IMR-90 (cell line): ENCODE measurements around the gene RNU6-9. TPM values are rescaled to one million over a fixed set of nuclear protein-coding genes. Genes with fewer than 3 reads are reported as not detected.

Experiments used
- ATAC-seq: fragments of 200-7000 bp; cut with Tn5 transposase; 2 replicates; pipeline ENCODE4 v1.9.1; 2020; ENCODE audit warnings: low read depth, mild to moderate bottlenecking, moderate library complexity
- BruUV-seq: library from RNA; stranded (reverse); fragments of 400-500 nt; replicated peaks from 2 replicates; lab custom pipeline; 2021; lab: Mats Ljungman, UMichigan
- CTCF ChIA-PET: fragments of 300-600 bp; formaldehyde crosslinking; extraction: SDS; loops from one replicate; lab custom pipeline; 2021; ENCODE audit warnings: antibody characterized with exemption; lab: Yijun Ruan, JAX
- POLR2A ChIA-PET: fragments of 300-600 bp; sonication (Branson Sonifier 250); formaldehyde crosslinking; loops from one replicate; lab custom pipeline; 2022; ENCODE audit warnings: antibody characterized with exemption; ENCODE audit not compliant: unreplicated experiment; lab: Charles Lee
- DNase-seq: peaks from one replicate; pipeline ENCODE4 v3.0.0; 2013
- H2AFZ ChIP-seq: replicated peaks from 2 replicates; pipeline ENCODE3; 2013; ENCODE audit warnings: low read length, mild to moderate bottlenecking; ENCODE audit not compliant: poor library complexity
- H2AK5ac ChIP-seq: 2 replicates; pipeline ENCODE4 v1.6.1; 2013; ENCODE audit warnings: low read depth, low read length, inconsistent platforms
- H2AK9ac ChIP-seq: replicated peaks from 2 replicates; pipeline ENCODE3; 2013; ENCODE audit warnings: mild to moderate bottlenecking, low read depth, low read length, moderate library complexity; ENCODE audit not compliant: poor library complexity
- H2BK120ac ChIP-seq: 2 replicates; pipeline ENCODE4 v1.6.1; 2013; ENCODE audit warnings: low read depth, low read length, inconsistent platforms
- H2BK15ac ChIP-seq: 3 replicates; pipeline ENCODE4 v1.6.1; 2013; ENCODE audit warnings: low read depth, low read length, inconsistent platforms
- H2BK20ac ChIP-seq: 2 replicates; pipeline ENCODE4 v1.6.1; 2013; ENCODE audit warnings: low read depth, mild to moderate bottlenecking, inconsistent platforms, low read length, moderate library complexity
- H2BK5ac ChIP-seq: 2 replicates; pipeline ENCODE4 v1.6.1; 2013; ENCODE audit warnings: mild to moderate bottlenecking, low read depth, low read length, inconsistent platforms; ENCODE audit not compliant: poor library complexity, severe bottlenecking
- H3K14ac ChIP-seq: replicated peaks from 2 replicates; pipeline ENCODE4 v1.6.1; 2013; ENCODE audit warnings: low read depth, low read length, inconsistent platforms
- H3K18ac ChIP-seq: 2 replicates; pipeline ENCODE4 v1.6.1; 2013; ENCODE audit warnings: low read depth, low read length, control low read depth
- H3K23ac ChIP-seq: 2 replicates; pipeline ENCODE4 v1.6.1; 2013; ENCODE audit warnings: low read depth, low read length, inconsistent platforms
- H3K27ac ChIP-seq: 2 replicates; pipeline ENCODE4 v1.5.1; 2013; ENCODE audit warnings: mild to moderate bottlenecking, control low read depth, low read length; ENCODE audit not compliant: insufficient read depth
- H3K27me3 ChIP-seq: 2 replicates; pipeline ENCODE4 v1.6.1; 2013; ENCODE audit warnings: low read length; ENCODE audit not compliant: control insufficient read depth, insufficient read depth
- H3K36me3 ChIP-seq: 2 replicates; pipeline ENCODE4 v1.6.1; 2013; ENCODE audit warnings: low read length, mixed read lengths; ENCODE audit not compliant: control insufficient read depth, insufficient read depth
- H3K4ac ChIP-seq: 2 replicates; pipeline ENCODE4 v1.6.1; 2013; ENCODE audit warnings: low read depth, low read length, inconsistent platforms
- H3K4me1 ChIP-seq: 2 replicates; pipeline ENCODE4 v1.6.1; 2013; ENCODE audit warnings: low read length, mixed read lengths; ENCODE audit not compliant: control insufficient read depth, insufficient read depth
- H3K4me2 ChIP-seq: 2 replicates; pipeline ENCODE4 v1.6.1; 2013; ENCODE audit warnings: low read depth, mild to moderate bottlenecking, control low read depth, low read length, moderate library complexity
- H3K4me3 ChIP-seq: 2 replicates; pipeline ENCODE4 v1.5.1; 2013; ENCODE audit warnings: low read depth, mild to moderate bottlenecking, control low read depth, low read length, moderate library complexity; ENCODE audit not compliant: insufficient read depth
- H3K56ac ChIP-seq: 2 replicates; pipeline ENCODE4 v1.6.1; 2013; ENCODE audit warnings: low read length, inconsistent platforms; ENCODE audit not compliant: insufficient read depth; ENCODE audit errors: extremely low read depth
- H3K79me1 ChIP-seq, 2 experiments: 2 replicates each; pipeline ENCODE4 v1.6.1; 2013; ENCODE audit warnings: low read length in 2 of 2, inconsistent platforms in 1 of 2, low read depth in 1 of 2
- H3K9ac ChIP-seq: 2 replicates; pipeline ENCODE4 v1.6.1; 2013; ENCODE audit warnings: low read depth, low read length, control low read depth
- H3K9me1 ChIP-seq: 2 replicates; pipeline ENCODE4 v1.6.1; 2013; ENCODE audit warnings: low read length, inconsistent platforms; ENCODE audit not compliant: insufficient read depth
- H3K9me3 ChIP-seq: 2 replicates; pipeline ENCODE4 v1.6.1; 2013; ENCODE audit warnings: low read length; ENCODE audit not compliant: control insufficient read depth, insufficient read depth
- H4K20me1 ChIP-seq: 2 replicates; pipeline ENCODE4 v1.6.1; 2013; ENCODE audit warnings: low read length, inconsistent platforms; ENCODE audit not compliant: insufficient read depth
- H4K5ac ChIP-seq: 2 replicates; pipeline ENCODE4 v1.6.1; 2013; ENCODE audit warnings: mild to moderate bottlenecking, low read depth, low read length, control low read depth
- H4K8ac ChIP-seq, 2 experiments: 2 replicates each; pipeline ENCODE4 v1.6.1; 2013; ENCODE audit warnings: low read depth in 2 of 2, low read length in 2 of 2, control low read depth in 1 of 2, inconsistent platforms in 1 of 2
- H4K91ac ChIP-seq: 2 replicates; pipeline ENCODE4 v1.6.1; 2013; ENCODE audit warnings: low read depth, low read length, inconsistent platforms; ENCODE audit not compliant: insufficient read depth
- BHLHE40 ChIP-seq: fragments of 150-350 bp; IDR thresholded peaks from 2 replicates; pipeline ENCODE4 v1.6.1; 2016; ENCODE audit warnings: mild to moderate bottlenecking, low read depth, low read length
- CEBPB ChIP-seq: IDR thresholded peaks from 2 replicates; pipeline ENCODE4 v1.6.1; 2012; ENCODE audit warnings: low read depth, low read length, improper control_type of control experiment
- CHD1 ChIP-seq: IDR thresholded peaks from 2 replicates; pipeline ENCODE4 v1.6.1; 2012; ENCODE audit warnings: low read depth, low read length, improper control_type of control experiment
- CTCF ChIP-seq: conservative IDR thresholded peaks from 2 replicates; pipeline ENCODE4 v1.5.1; 2012; ENCODE audit warnings: mild to moderate bottlenecking, low read depth, low read length, improper control_type of control experiment
- FOS ChIP-seq: fragments of 150-350 bp; IDR thresholded peaks from 2 replicates; pipeline ENCODE4 v1.6.1; 2016; ENCODE audit warnings: low read depth, low read length
- MAFK ChIP-seq: IDR thresholded peaks from 2 replicates; pipeline ENCODE4 v1.6.1; 2012; ENCODE audit warnings: low read depth, low read length, improper control_type of control experiment
- MAZ ChIP-seq: IDR thresholded peaks from 2 replicates; pipeline ENCODE4 v1.6.1; 2012; ENCODE audit warnings: low read depth, mild to moderate bottlenecking, low read length, improper control_type of control experiment, moderate library complexity, borderline replicate concordance
- MXI1 ChIP-seq: IDR thresholded peaks from 2 replicates; pipeline ENCODE4 v1.6.1; 2012; ENCODE audit warnings: low read depth, mild to moderate bottlenecking, low read length, moderate library complexity, borderline replicate concordance
- NFE2L2 ChIP-seq: fragments of 150-350 bp; IDR thresholded peaks from 2 replicates; pipeline ENCODE4 v1.6.1; 2016; ENCODE audit warnings: low read depth, mild to moderate bottlenecking, low read length
- POLR2A ChIP-seq: IDR thresholded peaks from 2 replicates; pipeline ENCODE4 v1.6.1; 2012; ENCODE audit warnings: mild to moderate bottlenecking, low read depth, low read length
- RAD21 ChIP-seq: IDR thresholded peaks from 2 replicates; pipeline ENCODE4 v1.6.1; 2012; ENCODE audit warnings: low read length, improper control_type of control experiment
- RCOR1 ChIP-seq: IDR thresholded peaks from 2 replicates; pipeline ENCODE4 v1.6.1; 2012; ENCODE audit warnings: mild to moderate bottlenecking, low read length, improper control_type of control experiment; ENCODE audit not compliant: insufficient replicate concordance
- RFX5 ChIP-seq: IDR thresholded peaks from 2 replicates; pipeline ENCODE4 v1.8.0; 2012; ENCODE audit warnings: low read depth, mild to moderate bottlenecking, low read length, moderate library complexity
- SMC3 ChIP-seq: fragments of 150-350 bp; IDR thresholded peaks from 2 replicates; pipeline ENCODE4 v1.6.1; 2016; ENCODE audit warnings: low read depth, mild to moderate bottlenecking, antibody characterized with exemption, low read length, moderate library complexity
- USF2 ChIP-seq: fragments of 150-350 bp; IDR thresholded peaks from 2 replicates; pipeline ENCODE4 v1.6.1; 2017; ENCODE audit warnings: mild to moderate bottlenecking, antibody characterized with exemption, low read length, low read depth
- WGBS, 2 experiments: methylation state at CpG; one replicate each; pipeline versions ENCODE4 v1.1.5 to v1.1.7; 2013; ENCODE audit warnings: missing lambda C conversion rate in 2 of 2; ENCODE audit not compliant: insufficient read length in 1 of 2; ENCODE audit errors: extremely low coverage in 2 of 2; 5-methylcytosine and 5-hydroxymethylcytosine counted together
- dilution Hi-C: fragments of 300-500 bp; cut with HindIII; formaldehyde crosslinking; loops from one replicate; pipeline ENCODE4 v1.14.3; 2018; ENCODE audit warnings: low sequenced_read_pairs; ENCODE audit not compliant: unreplicated experiment
- in situ Hi-C: fragments of 300-500 bp; cut with MboI; formaldehyde crosslinking; loops from 3 replicates; pipeline ENCODE4 v1.14.3; 2019; ENCODE audit warnings: low sequenced_read_pairs, inconsistent platforms, mixed read lengths
- intact Hi-C: fragments of 100-400 bp; cut with micrococcal nuclease; formaldehyde crosslinking; loops from 2 replicates; pipeline ENCODE4 v1.10.0; 2022
- polyA plus RNA-seq, 3 experiments: library from polyadenylated mRNA; depleted of rRNA; stranded (reverse); fragments of >200 nt; gene quantifications; 2 replicates each; pipeline ENCODE4 v1.2.3, GENCODE V29; 2012; ENCODE audit warnings: low replicate concordance in 1 of 3
- total RNA-seq: library from RNA; depleted of rRNA; stranded (reverse); fragments of >200 nt; gene quantifications from 2 replicates; pipeline ENCODE4 v1.2.3, GENCODE V29; 2012
- TF ChIP-seq, protein P1 (sequence below): fragments of 150-350 bp; IDR thresholded peaks from 2 replicates; pipeline ENCODE4 v1.6.1; 2016; ENCODE audit warnings: low read depth, mild to moderate bottlenecking, low read length, moderate library complexity, borderline replicate concordance

The RNU6-9 gene
- total and polyA plus RNA-seq, 2 of the 4 experiments (the other 2 are of a cell fraction): not detected

DNA sequence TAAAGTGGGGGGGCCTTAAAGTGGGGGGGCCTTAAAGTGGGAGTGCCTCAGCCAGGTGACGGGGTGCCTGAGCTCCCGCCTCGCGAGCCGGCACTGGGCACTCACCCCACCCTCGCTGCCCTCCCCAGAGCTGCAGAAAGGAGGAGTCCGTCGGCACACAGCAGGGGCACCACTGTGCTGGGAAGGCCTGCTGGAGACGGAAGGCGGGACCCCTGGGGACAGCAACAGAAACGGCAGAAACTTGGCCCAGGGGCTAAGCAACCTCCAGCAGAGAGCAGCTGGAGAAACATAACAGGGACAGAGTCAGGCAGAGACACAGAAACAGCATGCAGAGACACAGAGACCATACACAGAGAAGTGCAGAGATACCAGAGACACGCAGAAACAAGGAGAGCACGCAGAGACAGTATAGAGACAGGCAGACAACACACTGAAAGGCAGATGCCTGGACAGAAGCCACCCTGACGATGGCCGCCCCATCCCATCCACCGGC, 25.9 kb upstream of the RNU6-9 start:
- Histone ChIP-seq H2BK5ac (no peak overlapping the region), H3K18ac (no peak overlapping the region), H3K4ac (no peak overlapping the region), H4K8ac (peak overlapping the region in 1 of 2 experiments; percentile 39; a peak in 1 of 4 replicates), H3K14ac (no peak overlapping the region), H2BK20ac (no peak overlapping the region), H3K36me3 (peaks cover 16% of the 10 kb centered on the region), H3K79me1 (peaks cover 7 to 22% of the 10 kb centered on the region in 2 experiments; a peak in 2 of 4 replicates), H2AK5ac (peak overlapping the region; percentile 21; the same call in 1 of the 2 replicates), H2AK9ac (peak overlapping the region; percentile 72), H3K56ac (no peak overlapping the region), H2AFZ (no peak overlapping the region), H4K20me1 (peaks cover 16% of the 10 kb centered on the region), H3K4me1 (peaks cover 22% of the 10 kb centered on the region), H2BK15ac (no peak overlapping the region), H3K23ac (no peak overlapping the region), H3K4me2 (no peak overlapping the region), H3K9me3 (no peaks in the 10 kb centered on the region), H4K91ac (no peak overlapping the region), H3K9me1 (no peaks in the 10 kb centered on the region; the same call in 1 of the 2 replicates), H3K27me3 (no peaks in the 10 kb centered on the region), H3K4me3 (no peak overlapping the region), H3K27ac (no peak overlapping the region), H4K5ac (no peak overlapping the region), H2BK120ac (no peak overlapping the region), H3K9ac (no peak overlapping the region)
- DNase-seq: no peak
- TF ChIP-seq FOS: no peak
- no peak for TF ChIP-seq MAZ
- TF ChIP-seq, protein P1, sequence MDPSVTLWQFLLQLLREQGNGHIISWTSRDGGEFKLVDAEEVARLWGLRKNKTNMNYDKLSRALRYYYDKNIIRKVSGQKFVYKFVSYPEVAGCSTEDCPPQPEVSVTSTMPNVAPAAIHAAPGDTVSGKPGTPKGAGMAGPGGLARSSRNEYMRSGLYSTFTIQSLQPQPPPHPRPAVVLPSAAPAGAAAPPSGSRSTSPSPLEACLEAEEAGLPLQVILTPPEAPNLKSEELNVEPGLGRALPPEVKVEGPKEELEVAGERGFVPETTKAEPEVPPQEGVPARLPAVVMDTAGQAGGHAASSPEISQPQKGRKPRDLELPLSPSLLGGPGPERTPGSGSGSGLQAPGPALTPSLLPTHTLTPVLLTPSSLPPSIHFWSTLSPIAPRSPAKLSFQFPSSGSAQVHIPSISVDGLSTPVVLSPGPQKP: no peak
- TF ChIP-seq SMC3: no peak
- no peak for TF ChIP-seq USF2
- no peak for TF ChIP-seq POLR2A
- TF ChIP-seq RFX5: no peak
- TF ChIP-seq RCOR1: no peak
- no peak for TF ChIP-seq MXI1
- TF ChIP-seq RAD21: no peak
- no peak for TF ChIP-seq BHLHE40
- no peak for TF ChIP-seq CEBPB
- TF ChIP-seq NFE2L2: no peak
- TF ChIP-seq MAFK: no peak
- no peak for TF ChIP-seq CTCF
- no peak for TF ChIP-seq CHD1
- dilution Hi-C loops: no loop called here
- ChIA-PET POLR2A (no interaction called here), CTCF (no interaction called here)
- BruUV-seq: no TSS peak
- intact Hi-C loops: loop anchor here (5.0 to 10.0 kb wide), 3 partner anchors 45 to 203 kb away; partner anchors contain the start of genes R3HDM4, RNF126 and WDR18
- in situ Hi-C loops: no loop called here
- WGBS, 2 experiments: 91% methylated on average over 8 of the region's 16 CpGs; no CpG with 5 or more reads in 1 of the 2 experiments
- ATAC-seq: no peak
